D721Med (cell line): ENCODE results near the gene TMCC1.
A peak's percentile ranks its signal among the peaks of the same experiment; 100 is the strongest.

ENCODE experiments used
- DNase-seq: peaks from one replicate; pipeline ENCODE4 v3.0.0; 2011; ENCODE audit warnings: low spot score; ENCODE audit not compliant: insufficient read length
- FAIRE-seq: peaks from 2 replicates; lab custom pipeline; 2011; peaks lifted over from hg19 to GRCh38; lab: Jason Lieb, UNC
- TF ChIP-seq, protein P1 (sequence below): IDR thresholded peaks from 2 replicates; pipeline ENCODE4 v1.5.1; 2012; ENCODE audit warnings: mild to moderate bottlenecking, control low read depth; ENCODE audit not compliant: insufficient read depth; ENCODE audit errors: missing control alignments

The TMCC1 gene

DNA sequence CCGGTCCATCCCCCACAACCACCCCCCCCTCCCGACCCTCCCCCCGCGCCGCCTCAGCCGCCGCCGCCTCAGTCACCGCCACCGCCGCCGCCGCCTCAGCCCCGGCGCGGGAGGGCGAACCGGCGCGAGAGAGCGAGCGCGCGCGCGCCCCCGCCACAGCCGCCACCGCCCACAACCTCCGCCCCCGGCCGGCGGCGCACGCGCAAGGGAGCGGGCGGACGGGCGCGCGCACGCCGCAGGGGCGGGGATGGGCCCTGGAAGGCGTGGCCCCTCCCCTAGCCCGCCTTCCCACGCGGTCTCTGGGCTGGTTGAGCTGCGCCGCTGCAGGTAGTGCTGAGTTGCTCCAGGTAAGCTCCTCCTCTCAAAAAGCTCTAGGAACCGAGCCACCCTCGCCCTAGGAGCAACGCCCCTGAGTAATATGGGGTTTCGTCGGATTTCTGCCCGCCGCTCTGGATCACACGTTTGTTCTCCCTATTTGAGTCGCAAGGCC, at the start of gene TMCC1:
Gene TMCC1, minus strand, starts transcription at position 131 of the 490 bp plus-strand sequence.
- TF ChIP-seq, protein P1, sequence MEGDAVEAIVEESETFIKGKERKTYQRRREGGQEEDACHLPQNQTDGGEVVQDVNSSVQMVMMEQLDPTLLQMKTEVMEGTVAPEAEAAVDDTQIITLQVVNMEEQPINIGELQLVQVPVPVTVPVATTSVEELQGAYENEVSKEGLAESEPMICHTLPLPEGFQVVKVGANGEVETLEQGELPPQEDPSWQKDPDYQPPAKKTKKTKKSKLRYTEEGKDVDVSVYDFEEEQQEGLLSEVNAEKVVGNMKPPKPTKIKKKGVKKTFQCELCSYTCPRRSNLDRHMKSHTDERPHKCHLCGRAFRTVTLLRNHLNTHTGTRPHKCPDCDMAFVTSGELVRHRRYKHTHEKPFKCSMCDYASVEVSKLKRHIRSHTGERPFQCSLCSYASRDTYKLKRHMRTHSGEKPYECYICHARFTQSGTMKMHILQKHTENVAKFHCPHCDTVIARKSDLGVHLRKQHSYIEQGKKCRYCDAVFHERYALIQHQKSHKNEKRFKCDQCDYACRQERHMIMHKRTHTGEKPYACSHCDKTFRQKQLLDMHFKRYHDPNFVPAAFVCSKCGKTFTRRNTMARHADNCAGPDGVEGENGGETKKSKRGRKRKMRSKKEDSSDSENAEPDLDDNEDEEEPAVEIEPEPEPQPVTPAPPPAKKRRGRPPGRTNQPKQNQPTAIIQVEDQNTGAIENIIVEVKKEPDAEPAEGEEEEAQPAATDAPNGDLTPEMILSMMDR: no peak
- FAIRE-seq (no peak), DNase-seq (peak; percentile 84)

DNA sequence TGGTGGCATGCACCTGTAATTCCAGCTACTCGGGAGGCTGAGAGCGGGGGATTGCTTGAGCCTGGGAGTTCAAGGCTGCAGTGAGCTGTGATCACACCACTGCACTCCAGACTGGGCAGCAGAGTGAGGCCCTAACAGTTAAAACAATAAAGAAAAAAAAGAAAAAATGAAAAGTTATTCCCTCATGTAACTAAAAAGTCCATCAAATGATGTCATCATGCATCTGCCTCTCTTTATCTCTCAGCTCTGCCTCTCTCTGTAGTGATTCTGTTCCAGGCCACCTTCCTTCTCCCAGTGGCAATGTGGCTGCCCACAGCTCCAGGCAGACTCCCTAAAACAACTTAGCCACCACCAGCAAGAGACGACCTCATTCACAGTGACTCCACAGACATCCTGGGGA, 49.5 kb upstream of the TMCC1 start:
- FAIRE-seq (no peak), DNase-seq (no peak)
- TF ChIP-seq, protein P1: no peak

DNA sequence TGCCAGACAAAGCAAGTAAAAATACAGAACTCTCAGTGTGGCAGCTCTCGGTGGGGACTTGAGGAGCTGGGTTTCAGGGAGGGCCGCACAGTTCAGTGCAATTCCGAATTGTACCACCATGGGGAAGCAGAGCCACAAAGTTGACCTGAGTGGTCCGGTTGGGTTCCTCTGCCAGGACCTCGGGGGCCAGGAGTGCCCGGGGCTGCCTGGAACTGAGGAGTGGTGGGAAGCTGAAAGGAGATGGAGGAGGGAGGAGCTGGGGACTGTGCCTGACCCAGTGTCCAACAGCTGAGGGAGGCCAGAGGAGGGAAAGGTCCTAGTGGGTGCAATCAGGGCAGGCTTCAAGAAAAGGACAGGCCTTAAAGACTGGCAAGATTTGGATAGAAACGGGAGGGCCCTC, 48.8 kb upstream of the TMCC1 start:
- FAIRE-seq (no peak), DNase-seq (peak; percentile 56)
- TF ChIP-seq, protein P1: peak; percentile 72

DNA sequence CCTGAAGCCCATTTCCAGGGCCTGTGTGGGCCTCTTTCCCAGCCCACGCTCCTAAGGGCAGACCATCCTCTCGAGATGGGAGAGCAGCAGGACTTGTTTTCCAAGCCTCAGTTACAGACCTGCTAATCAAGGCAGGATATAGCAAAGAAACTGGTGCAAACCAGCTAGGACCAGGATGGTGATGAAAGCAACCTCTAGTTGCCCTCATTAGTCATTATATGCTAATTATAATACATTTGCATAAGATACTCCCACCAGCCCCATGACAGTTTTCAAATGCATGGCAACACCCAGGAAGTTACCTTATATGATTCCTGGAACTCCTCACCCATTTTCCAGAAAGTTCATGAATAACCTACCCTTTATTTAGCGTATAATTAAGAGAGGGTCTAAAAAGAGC, 46.6 kb upstream of the TMCC1 start:
- TF ChIP-seq, protein P1: no peak
- no peak for FAIRE-seq
- no peak for DNase-seq

DNA sequence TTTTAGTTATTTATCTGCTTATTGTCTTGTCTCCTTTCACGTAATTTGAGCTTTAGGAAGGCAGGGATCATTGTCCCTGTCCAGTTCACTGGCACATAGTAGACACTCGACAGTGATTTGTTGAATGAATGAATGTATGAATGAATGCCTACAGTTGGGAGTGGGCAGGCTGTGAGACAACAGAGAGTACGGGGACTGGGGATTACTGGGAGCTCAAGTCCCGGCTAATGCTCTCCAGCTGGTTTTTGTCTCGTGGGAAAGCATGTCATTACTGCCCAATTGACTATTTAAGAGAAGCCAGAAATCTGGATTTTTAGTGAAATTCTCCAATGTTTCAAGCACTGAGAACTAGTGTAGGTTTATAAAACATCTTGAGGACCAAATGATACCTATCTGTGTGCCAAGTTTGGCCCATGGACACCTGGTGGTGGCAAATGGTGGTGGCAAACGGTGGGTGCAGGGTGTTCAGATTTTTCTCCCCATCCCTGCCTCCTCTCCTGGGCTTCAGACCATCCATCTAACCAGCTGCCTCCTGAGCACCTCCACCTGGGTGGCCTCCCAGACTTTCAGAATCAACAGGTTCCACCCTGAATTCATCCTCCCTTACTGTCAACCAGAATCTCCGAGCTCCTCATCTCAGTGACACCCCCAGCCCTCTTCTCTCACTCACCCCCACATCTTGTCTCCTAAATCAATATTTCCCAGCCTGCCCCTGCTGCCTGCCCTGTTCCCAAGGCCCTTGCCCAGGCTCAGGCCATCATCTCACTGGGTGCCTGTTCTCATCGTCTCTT, 44.8 kb upstream of the TMCC1 start:
- no peak for DNase-seq
- TF ChIP-seq, protein P1: no peak

DNA sequence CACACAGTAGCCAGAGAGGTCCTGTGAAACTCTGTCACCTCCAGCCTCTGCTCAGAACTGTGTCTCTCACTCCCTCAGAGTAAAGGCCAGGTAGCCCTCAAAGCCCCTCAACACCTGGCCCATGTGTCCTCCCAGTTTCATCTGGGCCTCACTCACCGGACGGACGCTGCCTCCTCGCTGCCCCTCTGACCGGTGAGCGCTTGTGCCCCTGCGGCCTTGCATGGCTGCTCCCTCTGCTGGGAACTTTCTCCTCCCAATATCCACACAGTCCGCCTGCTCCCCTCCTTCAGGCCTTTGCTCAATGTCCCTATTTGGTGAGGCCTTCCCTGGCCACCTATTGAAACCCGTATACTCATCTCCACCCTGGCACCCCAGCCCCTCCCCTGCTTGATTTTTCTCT, 44.2 kb upstream of the TMCC1 start:
- TF ChIP-seq, protein P1: no peak
- DNase-seq: no peak
- no peak for FAIRE-seq

More for the DNA sequence above, 44.8 kb upstream of the TMCC1 start:
- FAIRE-seq: no peak

DNA sequence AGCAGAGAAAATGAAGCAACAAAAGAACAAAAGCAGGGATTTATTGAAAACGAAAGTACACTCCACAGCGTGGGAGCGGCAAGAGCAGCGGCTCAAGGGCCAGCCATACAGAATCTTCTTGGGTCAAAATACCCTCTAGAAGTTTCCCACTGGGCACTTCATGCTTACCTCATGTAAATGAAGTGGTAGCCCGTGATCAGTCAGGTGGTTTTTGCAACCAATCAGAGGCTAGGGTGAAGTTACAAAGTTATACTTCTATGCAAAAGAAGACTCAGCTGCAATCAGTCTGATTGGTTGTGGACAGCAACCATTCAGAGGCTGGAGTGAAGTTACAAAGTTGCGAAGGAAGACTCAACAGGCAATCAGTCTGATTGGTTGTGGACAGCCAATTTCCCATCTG, 43.2 kb upstream of the TMCC1 start:
- TF ChIP-seq, protein P1: no peak
- FAIRE-seq (no peak), DNase-seq (no peak)
